GM12891 (cell line): ENCODE results near the gene SELENOS.

ENCODE experiments used
- POLR2A ChIP-seq: IDR thresholded peaks from 2 replicates; pipeline ENCODE4 v1.6.1; 2011; ENCODE audit warnings: low read depth, low read length, control low read depth
- POLR2AphosphoS5 ChIP-seq: IDR thresholded peaks from 2 replicates; pipeline ENCODE4 v1.6.1; 2011; ENCODE audit warnings: low read depth, low read length, control low read depth

- TF ChIP-seq POLR2A (no peak), POLR2AphosphoS5 (no peak)
These were observed 3.8 kb downstream of the SELENOS start for GRCh38 chr15:101273534-101273933.
